Lower leg skin (tissue), 3 donors: ENCODE data around the gene RUFY3.

Source experiments
- CTCF ChIP-seq, 3 donors: fragments of 450-650 bp; IDR thresholded peaks; one replicate each; pipeline ENCODE4 v1.5.1; 2016; ENCODE audit warnings: antibody characterized with exemption in 3 of 3, mild to moderate bottlenecking in 3 of 3, moderate library complexity in 2 of 3
- POLR2A ChIP-seq, 2 donors: fragments of 450-650 bp; IDR thresholded peaks; one replicate each; pipeline ENCODE4 v1.6.1; 2016 to 2017; ENCODE audit warnings: antibody characterized with exemption in 2 of 2, mild to moderate bottlenecking in 1 of 2, moderate library complexity in 1 of 2

GRCh38 chr4:70687821-70688794, 33.7 kb upstream of the RUFY3 start, which contains the start of gene UTP3:
- TF ChIP-seq POLR2A (IDR thresholded peaks at IDR 0.05) (no peak), CTCF (IDR thresholded peaks at IDR 0.05) (peak in 1 of 3 donors; percentile 96)
